BJ (cell line): ENCODE measurements around the gene RABGAP1L. TPM values are rescaled to one million over a fixed set of nuclear protein-coding genes. Genes with fewer than 3 reads are reported as not detected.
"Not testable (repeated sequence)": the region's sequence is repeated elsewhere in the genome, so short reads cannot be mapped to it uniquely, and the experiment has no call there.

Source experiments
- CTCF ChIA-PET: fragments of 350-600 bp; formaldehyde crosslinking; extraction: SDS; loops from one replicate; lab custom pipeline; 2021; ENCODE audit warnings: antibody characterized with exemption, inconsistent platforms; lab: Yijun Ruan, JAX
- POLR2A ChIA-PET: fragments of 300-600 bp; sonication (Branson Sonifier 250); formaldehyde crosslinking; extraction: SDS; loops from one replicate; lab custom pipeline; 2021; ENCODE audit warnings: antibody characterized with exemption; lab: Charles Lee
- DNase-seq: peaks from one replicate; pipeline ENCODE4 v3.0.0-alpha.2; 2011; ENCODE audit warnings: low read depth
- H3K27me3 ChIP-seq: 2 replicates; pipeline ENCODE4 v1.6.0; 2011; ENCODE audit warnings: low read length; ENCODE audit not compliant: control insufficient read depth, insufficient read depth
- H3K36me3 ChIP-seq: 2 replicates; pipeline ENCODE4 v1.5.1; 2011; ENCODE audit warnings: low read length; ENCODE audit not compliant: control insufficient read depth, insufficient read depth
- H3K4me3 ChIP-seq: 2 replicates; pipeline ENCODE4 v1.5.1; 2011; ENCODE audit warnings: low read depth, mild to moderate bottlenecking, control low read depth, low read length
- CTCF ChIP-seq: IDR thresholded peaks from 2 replicates; pipeline ENCODE4 v1.5.1; 2011; ENCODE audit warnings: low read depth, mild to moderate bottlenecking, control low read depth, inconsistent platforms, low read length, moderate library complexity; ENCODE audit not compliant: insufficient read depth
- polyA plus RNA-seq: library from polyadenylated mRNA; depleted of rRNA; stranded (reverse); fragments of >200 nt; gene quantifications from 2 replicates; pipeline ENCODE4 v1.2.3, GENCODE V29; 2011

Gene RABGAP1L
- polyA plus RNA-seq, 1 experiment, result 15.9 TPM

GRCh38 chr1:174131032-174131638 lies 28.2 kb upstream of the RABGAP1L start:
- CTCF ChIA-PET, result no interaction called here
- TF ChIP-seq CTCF, result no peak
- no peak for DNase-seq

GRCh38 chr1:174134003-174134659 lies 25.2 kb upstream of the RABGAP1L start:
- ChIA-PET CTCF (no interaction called here), POLR2A (no interaction called here)
- no peak for TF ChIP-seq CTCF
- no peak for DNase-seq
- H3K36me3 ChIP-seq, result no peaks in the 10 kb centered on the region
- no peaks in the 10 kb centered on the region for H3K27me3 ChIP-seq
- H3K4me3 ChIP-seq, result no peak overlapping the region

More at GRCh38 chr1:174131032-174131638, 28.2 kb upstream of the RABGAP1L start:
- POLR2A ChIA-PET, result no interaction called here
- Histone ChIP-seq H3K4me3 (no peak overlapping the region), H3K27me3 (no peaks in the 10 kb centered on the region), H3K36me3 (no peaks in the 10 kb centered on the region)

GRCh38 chr1:174135211-174135610 lies 24.1 kb upstream of the RABGAP1L start:
- Histone ChIP-seq H3K4me3 (no peak overlapping the region), H3K27me3 (no peaks in the 10 kb centered on the region), H3K36me3 (no peaks in the 10 kb centered on the region)
- POLR2A ChIA-PET, result no interaction called here
- no peak for TF ChIP-seq CTCF
- DNase-seq, result no peak
- CTCF ChIA-PET, result interaction anchor here (1.2 kb wide), 1 partner anchor 24 kb away, joined by 3 read pairs; the partner anchor contains the start of gene RABGAP1L

GRCh38 chr1:174136714-174137113 lies 22.6 kb upstream of the RABGAP1L start:
- no peak for DNase-seq
- ChIA-PET CTCF (no interaction called here), POLR2A (no interaction called here)
- Histone ChIP-seq H3K36me3 (no peaks in the 10 kb centered on the region), H3K4me3 (no peak overlapping the region), H3K27me3 (no peaks in the 10 kb centered on the region)
- no peak for TF ChIP-seq CTCF

GRCh38 chr1:174142836-174143235 lies 16.5 kb upstream of the RABGAP1L start:
- Histone ChIP-seq H3K4me3 (no peak overlapping the region), H3K36me3 (no peaks in the 10 kb centered on the region), H3K27me3 (no peaks in the 10 kb centered on the region)
- no peak for TF ChIP-seq CTCF
- no peak for DNase-seq
- ChIA-PET POLR2A (no interaction called here), CTCF (no interaction called here)

GRCh38 chr1:174143727-174144396 lies 15.5 kb upstream of the RABGAP1L start:
- CTCF ChIA-PET, result interaction anchor here (1.5 kb wide), 1 partner anchor 31 kb away, joined by 4 read pairs; no protein-coding TSS in a partner anchor
- H3K4me3 ChIP-seq, H3K36me3 ChIP-seq, DNase-seq, H3K27me3 ChIP-seq, POLR2A ChIA-PET: not testable (repeated sequence)

GRCh38 chr1:174144397-174144783 lies 14.9 kb upstream of the RABGAP1L start:
- H3K36me3 ChIP-seq, H3K4me3 ChIP-seq, H3K27me3 ChIP-seq, POLR2A ChIA-PET, DNase-seq: not testable (repeated sequence)
- CTCF ChIA-PET, result interaction anchor here (1.5 kb wide), 1 partner anchor 31 kb away, joined by 4 read pairs; no protein-coding TSS in a partner anchor
